Measurements from ENCODE around the gene MMD.
"Not testable (repeated sequence)": the region's sequence is repeated elsewhere in the genome, so short reads cannot be mapped to it uniquely, and the experiment has no call there.

Gene MMD, protein sequence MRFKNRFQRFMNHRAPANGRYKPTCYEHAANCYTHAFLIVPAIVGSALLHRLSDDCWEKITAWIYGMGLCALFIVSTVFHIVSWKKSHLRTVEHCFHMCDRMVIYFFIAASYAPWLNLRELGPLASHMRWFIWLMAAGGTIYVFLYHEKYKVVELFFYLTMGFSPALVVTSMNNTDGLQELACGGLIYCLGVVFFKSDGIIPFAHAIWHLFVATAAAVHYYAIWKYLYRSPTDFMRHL

DNA sequence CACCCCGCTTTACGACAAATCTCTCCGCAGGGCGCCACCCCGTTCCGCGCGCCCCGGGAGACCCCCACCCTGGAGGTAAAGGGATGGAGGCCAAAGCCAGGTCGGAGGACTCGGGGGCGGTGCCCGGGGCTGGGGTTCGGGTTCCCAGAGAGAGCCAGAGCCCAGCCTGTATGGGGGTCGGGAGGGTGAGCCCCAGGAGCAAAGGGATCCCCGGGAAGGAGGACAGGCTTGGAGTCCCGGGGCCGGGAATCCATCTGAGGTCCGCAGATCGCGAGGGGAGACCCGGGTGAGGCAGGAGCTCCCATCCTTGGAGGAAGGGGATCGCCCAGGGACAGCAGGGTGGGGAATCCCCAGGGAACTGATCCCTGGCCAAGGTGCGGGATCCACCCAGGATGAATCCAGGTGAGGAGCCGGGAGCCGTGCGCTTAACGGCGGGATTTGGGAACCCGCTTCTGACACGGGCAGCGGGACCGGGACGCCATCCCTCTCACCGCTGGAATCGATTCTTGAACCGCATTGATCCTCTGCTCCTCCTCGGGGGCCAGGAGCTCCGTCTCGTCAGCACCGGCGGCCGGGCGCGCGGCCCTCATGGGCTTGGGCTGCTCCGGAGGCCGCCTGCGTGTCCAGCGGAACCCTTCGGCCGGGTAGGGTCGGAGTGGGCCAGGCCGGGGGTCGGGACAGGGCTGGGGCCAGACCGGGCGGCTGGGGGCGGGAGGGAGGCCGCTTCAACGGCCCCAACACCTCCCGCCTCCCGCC is at the start of gene MMD:
Gene MMD (minus strand): TSS at position 657 of the 756 bp plus-strand sequence. CDS start 140 bp downstream, at position 517.
- H3K4me1 ChIP-seq (ENCODE audit: control insufficient read depth, insufficient read depth, low read length), result peaks cover 8% of the 10 kb centered on the region
- peak within 1 kb of the TSS; percentile 83 for H3K9ac ChIP-seq (ENCODE audit: low read depth, low read length)
- H3K9me3 ChIP-seq (ENCODE audit: control insufficient read depth, insufficient read depth, low read length), result no peaks in the 10 kb centered on the region
- peaks cover 2% of the 10 kb centered on the region for H3K36me3 ChIP-seq (ENCODE audit: control insufficient read depth, insufficient read depth, low read length)
- no peaks in the 10 kb centered on the region for H3K27me3 ChIP-seq (ENCODE audit: control insufficient read depth, insufficient read depth, low read length)
- peak within 1 kb of the TSS; percentile 98 for H3K4me3 ChIP-seq (ENCODE audit: low read depth, low read length)

DNA sequence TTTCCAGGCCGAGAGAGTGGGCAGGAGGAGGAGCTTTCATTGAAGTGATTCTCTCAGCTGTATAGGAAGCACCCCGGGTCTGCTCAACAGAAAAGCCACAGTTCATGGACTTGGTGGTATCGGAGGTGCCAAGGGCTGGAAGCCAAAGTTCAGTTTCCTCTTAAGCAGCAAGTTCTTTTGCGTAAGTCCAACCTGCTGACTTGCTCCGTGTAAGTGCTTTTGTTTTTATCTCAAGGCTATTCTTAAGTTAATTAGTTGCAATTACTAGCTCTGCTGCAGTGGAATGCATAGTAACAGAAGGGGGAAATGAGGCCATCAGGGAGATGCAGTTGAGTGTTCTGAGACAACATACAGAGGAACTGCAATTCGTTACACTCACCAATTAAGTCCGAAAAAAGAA is 45.0 kb upstream of the MMD start:
- H3K4me1 ChIP-seq (ENCODE audit: control insufficient read depth, insufficient read depth, low read length), result peaks cover 10% of the 10 kb centered on the region
- no peaks in the 10 kb centered on the region for H3K27me3 ChIP-seq (ENCODE audit: control insufficient read depth, insufficient read depth, low read length)
- H3K4me3 ChIP-seq (ENCODE audit: low read depth, low read length), result no peak overlapping the region
- no peaks in the 10 kb centered on the region for H3K36me3 ChIP-seq (ENCODE audit: control insufficient read depth, insufficient read depth, low read length)
- H3K9me3 ChIP-seq (ENCODE audit: control insufficient read depth, insufficient read depth, low read length), result no peaks in the 10 kb centered on the region
- H3K9ac ChIP-seq (ENCODE audit: low read depth, low read length), result no peak overlapping the region

GRCh38 chr17:55465771-55466170 is 44.1 kb upstream of the MMD start:
- H3K27me3 ChIP-seq (ENCODE audit: control insufficient read depth, insufficient read depth, low read length); H3K4me3 ChIP-seq (ENCODE audit: low read depth, low read length); H3K4me1 ChIP-seq (ENCODE audit: control insufficient read depth, insufficient read depth, low read length); H3K36me3 ChIP-seq (ENCODE audit: control insufficient read depth, insufficient read depth, low read length); H3K9me3 ChIP-seq (ENCODE audit: control insufficient read depth, insufficient read depth, low read length); H3K9ac ChIP-seq (ENCODE audit: low read depth, low read length): not testable (repeated sequence)

DNA sequence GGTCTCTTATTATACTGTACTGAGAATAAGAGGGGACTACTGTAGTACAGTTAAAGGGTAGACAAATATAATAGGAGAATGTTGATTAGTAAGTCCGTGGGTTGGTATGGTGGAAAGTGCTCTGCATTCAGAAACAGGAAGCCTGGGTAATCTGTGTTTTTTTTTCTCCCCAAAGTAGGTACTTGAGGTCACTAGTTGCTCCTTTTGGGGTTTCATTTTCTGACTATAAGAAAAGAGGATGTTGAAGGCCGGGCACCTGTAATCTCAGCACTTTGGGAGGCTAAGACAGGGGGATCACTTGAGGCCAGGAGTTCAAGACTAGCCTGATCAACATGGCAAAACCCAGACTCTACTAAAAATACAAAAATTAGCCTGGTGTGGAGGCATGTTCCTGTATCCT is 42.0 kb upstream of the MMD start:
- Histone ChIP-seq H3K36me3 (ENCODE audit: control insufficient read depth, insufficient read depth, low read length) (no peaks in the 10 kb centered on the region), H3K9ac (ENCODE audit: low read depth, low read length) (no peak overlapping the region), H3K4me1 (ENCODE audit: control insufficient read depth, insufficient read depth, low read length) (peaks cover 10% of the 10 kb centered on the region), H3K9me3 (ENCODE audit: control insufficient read depth, insufficient read depth, low read length) (no peaks in the 10 kb centered on the region), H3K4me3 (ENCODE audit: low read depth, low read length) (no peak overlapping the region), H3K27me3 (ENCODE audit: control insufficient read depth, insufficient read depth, low read length) (no peaks in the 10 kb centered on the region)

DNA sequence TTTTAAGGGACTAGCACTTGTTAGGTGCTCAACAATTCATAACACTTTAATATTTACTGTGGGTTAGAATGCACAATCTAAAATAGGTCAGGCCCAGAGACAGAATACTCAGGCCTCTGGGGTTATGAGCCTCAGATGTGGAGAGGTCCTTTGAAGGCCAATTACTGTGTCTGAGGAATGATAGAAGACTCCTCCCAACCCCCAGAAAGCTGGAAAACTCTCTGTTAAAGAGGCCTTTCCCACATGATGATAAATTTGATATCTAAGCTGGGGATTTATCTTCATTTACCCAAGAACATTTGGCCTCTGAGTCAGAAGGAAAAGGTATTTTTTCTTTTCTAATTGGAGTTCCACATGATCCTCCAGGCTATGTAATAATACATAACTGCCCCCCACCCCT is 41.1 kb upstream of the MMD start:
- Histone ChIP-seq H3K27me3 (ENCODE audit: control insufficient read depth, insufficient read depth, low read length) (no peaks in the 10 kb centered on the region), H3K9ac (ENCODE audit: low read depth, low read length) (no peak overlapping the region), H3K4me1 (ENCODE audit: control insufficient read depth, insufficient read depth, low read length) (peaks cover 10% of the 10 kb centered on the region), H3K9me3 (ENCODE audit: control insufficient read depth, insufficient read depth, low read length) (no peaks in the 10 kb centered on the region), H3K4me3 (ENCODE audit: low read depth, low read length) (no peak overlapping the region), H3K36me3 (ENCODE audit: control insufficient read depth, insufficient read depth, low read length) (no peaks in the 10 kb centered on the region)

- Histone ChIP-seq H3K27me3 (ENCODE audit: control insufficient read depth, insufficient read depth, low read length) (no peaks in the 10 kb centered on the region), H3K36me3 (ENCODE audit: control insufficient read depth, insufficient read depth, low read length) (no peaks in the 10 kb centered on the region), H3K4me1 (ENCODE audit: control insufficient read depth, insufficient read depth, low read length) (peaks cover 10% of the 10 kb centered on the region), H3K9ac (ENCODE audit: low read depth, low read length) (no peak overlapping the region), H3K4me3 (ENCODE audit: low read depth, low read length) (no peak overlapping the region), H3K9me3 (ENCODE audit: control insufficient read depth, insufficient read depth, low read length) (no peaks in the 10 kb centered on the region)
Measured at GRCh38 chr17:55462234-55462633, 40.6 kb upstream of the MMD start.

DNA sequence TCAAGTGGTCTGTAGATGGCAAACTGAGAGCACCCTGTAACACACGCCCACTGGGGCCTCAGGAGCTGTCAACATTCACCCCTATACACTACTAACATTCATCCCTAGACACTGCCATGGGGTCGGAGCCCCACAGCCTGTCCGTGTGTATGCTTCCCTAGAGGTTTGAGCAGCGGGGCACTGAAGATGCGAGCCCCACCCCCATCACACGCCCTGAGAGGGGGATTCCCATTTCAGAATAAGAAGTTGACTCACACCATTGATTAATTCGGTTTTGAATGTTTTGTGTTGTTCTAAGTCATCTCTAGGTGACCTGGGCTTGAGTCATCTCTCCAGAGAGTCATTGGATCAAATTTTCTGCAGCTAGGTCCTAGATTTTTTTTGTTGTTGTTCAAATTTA is 37.3 kb upstream of the MMD start:
- Histone ChIP-seq H3K4me1 (ENCODE audit: control insufficient read depth, insufficient read depth, low read length) (peaks cover 5% of the 10 kb centered on the region), H3K9ac (ENCODE audit: low read depth, low read length) (no peak overlapping the region), H3K36me3 (ENCODE audit: control insufficient read depth, insufficient read depth, low read length) (no peaks in the 10 kb centered on the region), H3K4me3 (ENCODE audit: low read depth, low read length) (no peak overlapping the region), H3K9me3 (ENCODE audit: control insufficient read depth, insufficient read depth, low read length) (no peaks in the 10 kb centered on the region), H3K27me3 (ENCODE audit: control insufficient read depth, insufficient read depth, low read length) (no peaks in the 10 kb centered on the region)

DNA sequence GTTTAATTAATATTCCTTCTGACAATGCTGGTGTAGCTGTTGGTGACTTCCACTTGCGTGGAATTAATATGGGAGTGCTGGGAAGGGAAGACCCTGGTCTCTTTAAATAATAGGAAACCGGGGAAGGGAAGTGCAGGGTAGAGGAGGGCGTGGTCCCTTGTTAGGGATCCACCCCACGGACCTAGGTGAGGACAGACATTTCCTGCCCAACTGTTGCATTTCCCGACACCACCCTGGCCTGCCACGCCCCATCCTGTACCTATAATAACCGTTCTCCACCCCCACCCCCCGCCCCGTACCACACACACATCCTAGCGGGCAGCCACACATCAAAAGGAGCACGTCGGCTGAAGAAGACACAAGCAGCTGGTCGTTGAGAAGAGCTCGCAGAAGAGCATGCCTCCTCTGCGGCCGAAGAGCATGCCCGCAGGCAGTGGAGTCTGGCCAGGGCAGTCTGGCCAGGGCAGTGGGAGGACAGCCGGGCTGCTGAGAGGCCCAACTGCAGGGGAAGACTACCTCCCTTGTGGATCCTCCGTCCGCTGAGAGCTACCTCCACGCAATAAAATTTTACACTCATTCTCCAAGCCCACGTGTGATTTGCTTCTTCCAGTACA is 36.8 kb upstream of the MMD start:
- Histone ChIP-seq H3K9me3 (ENCODE audit: control insufficient read depth, insufficient read depth, low read length) (no peaks in the 10 kb centered on the region), H3K4me3 (ENCODE audit: low read depth, low read length) (no peak overlapping the region), H3K4me1 (ENCODE audit: control insufficient read depth, insufficient read depth, low read length) (peaks cover 10% of the 10 kb centered on the region), H3K36me3 (ENCODE audit: control insufficient read depth, insufficient read depth, low read length) (no peaks in the 10 kb centered on the region), H3K27me3 (ENCODE audit: control insufficient read depth, insufficient read depth, low read length) (no peaks in the 10 kb centered on the region), H3K9ac (ENCODE audit: low read depth, low read length) (no peak overlapping the region)

- no peaks in the 10 kb centered on the region for H3K27me3 ChIP-seq (ENCODE audit: control insufficient read depth, insufficient read depth, low read length)
- H3K9ac ChIP-seq (ENCODE audit: low read depth, low read length), result no peak overlapping the region
- H3K9me3 ChIP-seq (ENCODE audit: control insufficient read depth, insufficient read depth, low read length), result no peaks in the 10 kb centered on the region
- H3K4me3 ChIP-seq (ENCODE audit: low read depth, low read length), result no peak overlapping the region
- H3K4me1 ChIP-seq (ENCODE audit: control insufficient read depth, insufficient read depth, low read length), result peaks cover 10% of the 10 kb centered on the region
- H3K36me3 ChIP-seq (ENCODE audit: control insufficient read depth, insufficient read depth, low read length), result no peaks in the 10 kb centered on the region
Measured at GRCh38 chr17:55456307-55457240, 34.9 kb upstream of the MMD start.

DNA sequence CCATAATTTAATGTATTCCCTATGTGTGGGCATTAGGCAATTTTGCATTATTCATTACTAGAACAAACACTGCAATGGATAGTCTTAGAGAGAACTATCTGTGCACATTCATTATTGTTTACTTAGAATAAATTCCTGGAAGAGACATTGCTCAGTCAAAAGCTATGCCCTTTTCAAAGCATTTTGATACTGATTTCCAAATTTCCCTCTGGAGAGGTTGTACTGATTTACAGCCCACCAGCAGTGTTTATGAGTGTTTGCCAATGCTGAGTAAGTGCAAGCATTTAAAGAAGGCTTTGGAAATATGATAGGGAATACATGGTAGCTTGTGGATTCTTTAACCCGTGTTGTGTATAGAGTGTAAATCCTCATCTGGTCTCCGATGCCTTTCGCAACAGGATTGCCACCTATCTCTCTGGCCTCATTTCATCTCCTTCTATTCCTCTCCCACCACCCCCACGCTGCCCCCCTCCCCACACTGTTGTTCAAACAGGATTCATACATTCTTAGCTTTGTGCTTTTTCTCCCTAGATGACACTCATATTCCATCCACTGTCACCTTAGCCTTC is 33.4 kb upstream of the MMD start:
- Histone ChIP-seq H3K27me3 (ENCODE audit: control insufficient read depth, insufficient read depth, low read length) (no peaks in the 10 kb centered on the region), H3K36me3 (ENCODE audit: control insufficient read depth, insufficient read depth, low read length) (no peaks in the 10 kb centered on the region), H3K4me1 (ENCODE audit: control insufficient read depth, insufficient read depth, low read length) (peaks cover 10% of the 10 kb centered on the region), H3K9me3 (ENCODE audit: control insufficient read depth, insufficient read depth, low read length) (no peaks in the 10 kb centered on the region), H3K4me3 (ENCODE audit: low read depth, low read length) (no peak overlapping the region), H3K9ac (ENCODE audit: low read depth, low read length) (no peak overlapping the region)

DNA sequence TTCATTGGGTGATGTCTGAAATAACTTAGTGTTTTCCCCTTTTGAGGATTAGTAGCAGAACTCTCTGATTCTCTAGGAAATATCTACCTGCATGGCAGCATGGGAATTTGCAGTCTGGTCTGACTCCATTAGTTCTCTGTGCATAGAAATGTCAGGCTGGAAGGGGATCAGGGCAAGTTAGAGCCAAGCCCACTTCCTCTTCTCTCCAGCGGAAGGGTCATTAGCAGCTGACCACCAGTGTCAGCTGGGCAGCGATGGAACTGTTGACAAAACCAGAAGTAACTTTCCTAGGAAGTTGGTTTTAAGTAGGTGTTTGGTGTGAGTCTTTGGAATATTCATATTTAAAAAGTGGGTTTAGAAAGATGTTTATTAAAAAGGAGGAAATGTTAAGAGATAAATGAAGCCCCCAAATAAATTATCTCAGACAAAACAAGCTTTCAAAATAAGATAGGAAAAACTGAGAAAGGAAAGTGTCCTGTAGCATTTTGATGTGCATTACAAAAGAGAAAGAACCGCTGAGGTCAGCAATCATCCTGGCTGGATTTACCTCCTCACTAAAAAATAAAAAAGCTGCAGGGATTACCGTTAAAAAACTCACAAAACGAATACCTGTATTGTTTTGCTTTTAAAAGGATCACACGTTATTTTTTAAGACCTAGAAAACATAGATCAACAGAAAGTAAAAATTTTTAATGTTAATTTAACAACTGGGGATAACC is 32.4 kb upstream of the MMD start:
- H3K36me3 ChIP-seq (ENCODE audit: control insufficient read depth, insufficient read depth, low read length), result no peaks in the 10 kb centered on the region
- H3K9ac ChIP-seq (ENCODE audit: low read depth, low read length), result no peak overlapping the region
- H3K4me3 ChIP-seq (ENCODE audit: low read depth, low read length), result no peak overlapping the region
- H3K4me1 ChIP-seq (ENCODE audit: control insufficient read depth, insufficient read depth, low read length), result peaks cover 10% of the 10 kb centered on the region
- no peaks in the 10 kb centered on the region for H3K27me3 ChIP-seq (ENCODE audit: control insufficient read depth, insufficient read depth, low read length)
- no peaks in the 10 kb centered on the region for H3K9me3 ChIP-seq (ENCODE audit: control insufficient read depth, insufficient read depth, low read length)
